NCI-H526 treated with DMSO at 0.1 percent for 48 hours (cell line): Measurements from ENCODE around the gene SLC9C1.

ENCODE experiments used
- DNase-seq: peaks from one replicate; lab custom pipeline; 2025; lab: John Stamatoyannopoulos, UW

The SLC9C1 gene

GRCh38 chr3:112306825-112307224 is 12.8 kb upstream of the SLC9C1 start:
- DNase-seq, result no peak

- no peak for DNase-seq
Measured at GRCh38 chr3:112304611-112305010, 10.6 kb upstream of the SLC9C1 start.

GRCh38 chr3:112303764-112304325 is 9.8 kb upstream of the SLC9C1 start:
- no peak for DNase-seq

GRCh38 chr3:112302881-112303763 is 9.1 kb upstream of the SLC9C1 start:
- no peak for DNase-seq

GRCh38 chr3:112302150-112302830 is 8.3 kb upstream of the SLC9C1 start:
- DNase-seq, result no peak

GRCh38 chr3:112298781-112299180 is 4.8 kb upstream of the SLC9C1 start:
- DNase-seq, result no peak

GRCh38 chr3:112297714-112298113 is 3.7 kb upstream of the SLC9C1 start:
- DNase-seq, result no peak

GRCh38 chr3:112289011-112289410 is 5.0 kb downstream of the SLC9C1 start:
- DNase-seq, result no peak

GRCh38 chr3:112280266-112280665 is 13.8 kb downstream of the SLC9C1 start:
- DNase-seq, result no peak

- no peak for DNase-seq
Measured at GRCh38 chr3:112273536-112273935, 20.5 kb downstream of the SLC9C1 start.

GRCh38 chr3:112261742-112262141 is 32.3 kb downstream of the SLC9C1 start:
- DNase-seq, result no peak

- DNase-seq, result no peak
Measured at GRCh38 chr3:112260563-112260962, 33.5 kb downstream of the SLC9C1 start.

GRCh38 chr3:112253301-112253971 is 40.6 kb downstream of the SLC9C1 start:
- DNase-seq, result no peak

- no peak for DNase-seq
Measured at GRCh38 chr3:112247900-112248299, 46.1 kb downstream of the SLC9C1 start.

- no peak for DNase-seq
Measured at GRCh38 chr3:112247350-112247749, 46.7 kb downstream of the SLC9C1 start.

GRCh38 chr3:112233083-112233482 is 60.9 kb downstream of the SLC9C1 start:
- no peak for DNase-seq

- DNase-seq, result no peak
Measured at GRCh38 chr3:112231727-112232126, 62.3 kb downstream of the SLC9C1 start.

- DNase-seq, result no peak
Measured at GRCh38 chr3:112230033-112230432, 64.0 kb downstream of the SLC9C1 start.

- DNase-seq, result no peak
Measured at GRCh38 chr3:112228786-112229185, 65.2 kb downstream of the SLC9C1 start.

- no peak for DNase-seq
Measured at GRCh38 chr3:112200317-112200666, 93.7 kb downstream of the SLC9C1 start.

GRCh38 chr3:112199622-112200316 is 94.2 kb downstream of the SLC9C1 start:
- no peak for DNase-seq

GRCh38 chr3:112197131-112197530 is 96.9 kb downstream of the SLC9C1 start:
- no peak for DNase-seq
